ENCODE measurements around the gene ECT2. TPM values are rescaled to one million over a fixed set of nuclear protein-coding genes. Genes with fewer than 3 reads are reported as not detected.

The ECT2 gene
- total and polyA plus RNA-seq, 2 of the 8 experiments (the other 6 are each of a cell fraction or from before 2014, with no cell fraction given), result 19.5 to 88.7 TPM

DNA sequence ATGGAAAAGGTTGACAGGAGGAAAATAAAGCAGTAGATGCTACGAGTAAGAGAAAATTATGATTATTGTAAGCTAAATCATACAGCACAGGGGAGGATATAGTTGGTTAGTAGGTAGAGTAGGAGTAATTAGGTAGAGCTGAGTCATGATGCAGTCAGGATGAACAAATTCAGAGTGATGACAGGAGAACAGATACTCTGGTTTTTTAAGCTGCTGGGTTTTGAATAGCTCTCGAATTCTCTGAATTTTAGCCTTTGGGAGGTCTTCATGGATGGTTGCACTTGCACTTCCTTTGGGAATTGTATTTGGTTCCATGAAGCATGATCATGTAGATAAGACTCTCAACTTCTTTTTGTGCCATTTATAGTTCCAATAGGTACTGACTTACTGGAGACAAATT, 96.2 kb downstream of the ECT2 start:
- no peak for FAIRE-seq
- H2BK12ac ChIP-seq (ENCODE audit: low read depth, low read length), result no peak overlapping the region
- TF ChIP-seq, protein P1, sequence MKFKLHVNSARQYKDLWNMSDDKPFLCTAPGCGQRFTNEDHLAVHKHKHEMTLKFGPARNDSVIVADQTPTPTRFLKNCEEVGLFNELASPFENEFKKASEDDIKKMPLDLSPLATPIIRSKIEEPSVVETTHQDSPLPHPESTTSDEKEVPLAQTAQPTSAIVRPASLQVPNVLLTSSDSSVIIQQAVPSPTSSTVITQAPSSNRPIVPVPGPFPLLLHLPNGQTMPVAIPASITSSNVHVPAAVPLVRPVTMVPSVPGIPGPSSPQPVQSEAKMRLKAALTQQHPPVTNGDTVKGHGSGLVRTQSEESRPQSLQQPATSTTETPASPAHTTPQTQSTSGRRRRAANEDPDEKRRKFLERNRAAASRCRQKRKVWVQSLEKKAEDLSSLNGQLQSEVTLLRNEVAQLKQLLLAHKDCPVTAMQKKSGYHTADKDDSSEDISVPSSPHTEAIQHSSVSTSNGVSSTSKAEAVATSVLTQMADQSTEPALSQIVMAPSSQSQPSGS (IDR thresholded peaks at IDR 0.05; ENCODE audit: low read length), result no peak
- TF ChIP-seq TEAD4 (IDR thresholded peaks at IDR 0.05; ENCODE audit: low read depth, low read length), result no peak
- no peak for TF ChIP-seq POU5F1 (IDR thresholded peaks at IDR 0.05; ENCODE audit: low read depth, low read length)
- TF ChIP-seq, protein P2, sequence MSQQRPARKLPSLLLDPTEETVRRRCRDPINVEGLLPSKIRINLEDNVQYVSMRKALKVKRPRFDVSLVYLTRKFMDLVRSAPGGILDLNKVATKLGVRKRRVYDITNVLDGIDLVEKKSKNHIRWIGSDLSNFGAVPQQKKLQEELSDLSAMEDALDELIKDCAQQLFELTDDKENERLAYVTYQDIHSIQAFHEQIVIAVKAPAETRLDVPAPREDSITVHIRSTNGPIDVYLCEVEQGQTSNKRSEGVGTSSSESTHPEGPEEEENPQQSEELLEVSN (IDR thresholded peaks at IDR 0.05), result no peak
- H3K9ac ChIP-seq (replicated peaks in 1 of 4; ENCODE audit: extremely low read depth in 1 of 4, low read depth in 3 of 4, low read length in 3 of 4), result no peak overlapping the region
- H3K4me3 ChIP-seq (ENCODE audit: extremely low read depth in 1 of 4, insufficient read depth in 2 of 4, low read depth in 3 of 4, low read length in 4 of 4), result no peak overlapping the region
- no peak for DNase-seq (ENCODE audit: low read depth in 1 of 2, low spot score in 2 of 2)
- H3K14ac ChIP-seq (ENCODE audit: insufficient read length), result no peak overlapping the region
- CTCF ChIA-PET (ENCODE audit: partially characterized antibody), result interaction anchor here (0.9 kb wide), 1 partner anchor 15 kb away, joined by 3 read pairs; no protein-coding TSS in a partner anchor
- H3K36me3 ChIP-seq (ENCODE audit: control insufficient read depth in 2 of 4, insufficient read depth in 4 of 4, low read length in 3 of 4), result no peaks in the 10 kb centered on the region
- H3K4me1 ChIP-seq (replicated peaks in 1 of 4; ENCODE audit: control insufficient read depth in 3 of 4, insufficient read depth in 4 of 4, low read length in 3 of 4), result no peaks in the 10 kb centered on the region
- no peak overlapping the region for H2BK15ac ChIP-seq (ENCODE audit: low read length)
- no peak overlapping the region for H3K23ac ChIP-seq (ENCODE audit: insufficient read length)
- H4K91ac ChIP-seq (replicated peaks; ENCODE audit: insufficient read length, low read length), result no peak overlapping the region
- no peaks in the 10 kb centered on the region for H4K20me1 ChIP-seq (replicated peaks in 1 of 2; ENCODE audit: control insufficient read depth in 1 of 2, insufficient read depth in 2 of 2, low read length in 2 of 2)
- H3K27me3 ChIP-seq (replicated peaks in 1 of 4; ENCODE audit: control insufficient read depth in 3 of 4, extremely low read depth in 1 of 4, insufficient read depth in 3 of 4, low read length in 3 of 4), result no peaks in the 10 kb centered on the region
- H3K27ac ChIP-seq (ENCODE audit: low read depth, low read length), result no peak overlapping the region
- H3K4me2 ChIP-seq (ENCODE audit: insufficient read depth in 1 of 2, low read depth in 2 of 2, low read length in 2 of 2), result no peak overlapping the region
- WGBS, 2 experiments (ENCODE audit: extremely low coverage in 1 of 2, insufficient coverage in 1 of 2, insufficient read length in 1 of 2, insufficient replicate concordance in 2 of 2, low coverage in 1 of 2, low lambda C conversion rate in 2 of 2, missing lambda C conversion rate in 1 of 2), result 92% methylated on average over 2 of the region's 2 CpGs; no CpG with 5 or more reads in 1 of the 2 experiments
- no peak overlapping the region for H4K5ac ChIP-seq (ENCODE audit: insufficient read length, low read depth, low read length)
- no peak overlapping the region for H2BK5ac ChIP-seq (ENCODE audit: low read depth, low read length)
- POLR2A ChIA-PET (ENCODE audit: partially characterized antibody), result interaction anchor here (1.5 kb wide), 1 partner anchor 9 kb away, joined by 3 read pairs; no protein-coding TSS in a partner anchor
- H3K56ac ChIP-seq (replicated peaks; ENCODE audit: insufficient read length, low read depth, low read length), result no peak overlapping the region
- H3K18ac ChIP-seq (ENCODE audit: extremely low read depth, low read length), result no peak overlapping the region
- H3K23me2 ChIP-seq (ENCODE audit: low read depth, low read length), result no peaks in the 10 kb centered on the region
- no peaks in the 10 kb centered on the region for H3K79me1 ChIP-seq (ENCODE audit: low read depth, low read length)
- H2BK120ac ChIP-seq (replicated peaks; ENCODE audit: low read depth, low read length), result no peak overlapping the region
- H2AFZ ChIP-seq (ENCODE audit: low read length), result no peak overlapping the region
- H3K4ac ChIP-seq (replicated peaks; ENCODE audit: insufficient read length, low read depth, low read length), result no peak overlapping the region
- H3K79me2 ChIP-seq (ENCODE audit: control insufficient read depth in 1 of 2, insufficient read depth in 2 of 2, low read length in 2 of 2), result no peaks in the 10 kb centered on the region
- H2BK20ac ChIP-seq (ENCODE audit: low read length), result no peak overlapping the region
- no peaks in the 10 kb centered on the region for H3K9me3 ChIP-seq (ENCODE audit: insufficient read depth in 2 of 2, low read depth in 1 of 2, low read length in 1 of 2)
- no peak overlapping the region for H4K8ac ChIP-seq (ENCODE audit: extremely low read depth, insufficient read depth, low read length)
- no peak overlapping the region for H2AK5ac ChIP-seq (ENCODE audit: low read depth, low read length)
